Activated T-helper 1 cell treated with anti-CD3 and anti-CD28 coated beads, Interleukin-2, amount 50 U/mL, for 16 hours (primary cell): ENCODE results near the gene PNN.
"Not testable (repeated sequence)": the region's sequence is repeated elsewhere in the genome, so short reads cannot be mapped to it uniquely, and the experiment has no call there.

Experiments
- DNase-seq, 2 donors: peaks; one replicate each; pipeline ENCODE4 v3.0.0-alpha.2; 2020; ENCODE audit warnings: low read depth in 1 of 2, low spot score in 1 of 2

Gene PNN

DNA sequence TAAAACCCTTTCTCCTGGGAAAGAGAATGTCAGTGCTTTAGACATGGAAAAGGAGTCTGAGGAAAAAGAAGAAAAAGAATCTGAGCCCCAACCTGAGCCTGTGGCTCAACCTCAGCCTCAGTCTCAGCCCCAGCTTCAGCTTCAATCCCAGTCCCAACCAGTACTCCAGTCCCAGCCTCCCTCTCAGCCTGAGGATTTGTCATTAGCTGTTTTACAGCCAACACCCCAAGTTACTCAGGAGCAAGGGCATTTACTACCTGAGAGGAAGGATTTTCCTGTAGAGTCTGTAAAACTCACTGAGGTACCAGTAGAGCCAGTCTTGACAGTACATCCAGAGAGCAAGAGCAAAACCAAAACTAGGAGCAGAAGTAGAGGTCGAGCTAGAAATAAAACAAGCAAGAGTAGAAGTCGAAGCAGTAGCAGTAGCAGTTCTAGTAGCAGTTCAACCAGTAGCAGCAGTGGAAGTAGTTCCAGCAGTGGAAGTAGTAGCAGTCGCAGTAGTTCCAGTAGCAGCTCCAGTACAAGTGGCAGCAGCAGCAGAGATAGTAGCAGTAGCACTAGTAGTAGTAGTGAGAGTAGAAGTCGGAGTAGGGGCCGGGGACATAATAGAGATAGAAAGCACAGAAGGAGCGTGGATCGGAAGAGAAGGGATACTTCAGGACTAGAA lies 6.1 kb downstream of the PNN start:
- DNase-seq = no peak

DNA sequence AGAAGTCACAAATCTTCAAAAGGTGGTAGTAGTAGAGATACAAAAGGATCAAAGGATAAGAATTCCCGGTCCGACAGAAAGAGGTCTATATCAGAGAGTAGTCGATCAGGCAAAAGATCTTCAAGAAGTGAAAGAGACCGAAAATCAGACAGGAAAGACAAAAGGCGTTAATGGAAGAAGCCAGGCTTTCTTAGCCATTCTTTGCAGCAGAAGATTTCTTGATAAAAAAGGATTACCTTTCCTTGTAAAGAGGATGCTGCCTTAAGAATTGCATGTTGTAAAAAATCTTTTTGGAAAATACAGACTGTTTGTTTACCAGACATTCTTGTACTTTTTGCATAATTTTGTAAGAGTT lies 6.6 kb downstream of the PNN start:
- no peak for DNase-seq

DNA sequence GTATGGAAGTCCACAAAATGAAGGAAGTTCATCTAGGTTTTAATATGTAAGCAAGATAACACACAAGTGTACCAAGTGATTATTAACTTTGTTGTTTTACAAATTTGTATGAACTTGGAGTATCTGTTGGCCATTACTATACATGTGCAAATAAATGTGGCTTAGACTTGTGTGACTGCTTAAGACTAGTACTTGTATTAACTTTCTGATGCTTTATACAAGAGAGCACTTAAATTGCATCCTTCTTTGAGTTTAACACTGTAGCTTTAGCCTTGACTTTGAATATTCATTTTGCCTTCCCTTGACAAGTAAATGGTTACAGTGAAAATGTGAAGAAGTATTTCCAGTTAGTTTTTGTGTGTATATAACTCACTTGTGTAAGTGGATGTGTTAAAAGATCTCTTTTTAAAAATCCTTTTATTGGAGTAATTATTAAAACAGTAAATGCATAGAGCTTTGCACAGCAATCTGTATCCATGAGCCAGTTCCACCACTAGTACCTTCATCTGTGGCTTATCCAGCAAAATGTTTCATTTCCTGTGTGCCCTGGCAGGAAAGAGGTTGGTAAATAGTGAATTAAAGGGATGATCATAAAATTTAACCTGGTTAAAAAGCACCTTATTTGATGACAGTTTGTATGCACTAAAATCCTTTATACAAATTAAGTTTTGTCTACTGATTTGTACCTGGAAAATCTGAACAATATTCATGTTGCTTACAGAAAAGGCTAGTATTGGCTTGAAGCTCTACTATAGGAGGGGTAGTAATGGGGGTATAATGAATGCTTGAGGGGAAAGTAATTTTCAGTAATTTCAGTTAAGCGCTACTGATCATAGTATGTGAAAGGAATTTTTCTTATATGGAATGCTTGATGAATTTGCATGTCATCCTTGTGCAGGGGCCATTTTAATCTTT lies 8.0 kb downstream of the PNN start:
- DNase-seq = no peak

DNA sequence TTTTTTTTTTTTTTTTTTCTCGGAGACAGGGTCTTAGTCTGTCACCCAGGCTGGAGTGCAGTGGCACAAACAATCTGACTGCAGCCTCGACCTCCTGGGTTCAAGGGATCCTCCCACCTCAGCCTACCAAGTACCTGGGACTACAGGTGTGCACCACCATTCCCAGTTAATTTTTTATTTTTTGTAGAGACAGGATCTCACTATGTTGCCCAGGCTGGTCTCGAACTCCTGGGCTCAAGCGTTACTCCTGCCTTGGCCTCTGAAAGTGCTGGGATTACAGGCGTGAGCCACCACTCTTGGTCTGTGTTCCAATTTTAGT lies 8.6 kb downstream of the PNN start:
- DNase-seq = not testable (repeated sequence)

DNA sequence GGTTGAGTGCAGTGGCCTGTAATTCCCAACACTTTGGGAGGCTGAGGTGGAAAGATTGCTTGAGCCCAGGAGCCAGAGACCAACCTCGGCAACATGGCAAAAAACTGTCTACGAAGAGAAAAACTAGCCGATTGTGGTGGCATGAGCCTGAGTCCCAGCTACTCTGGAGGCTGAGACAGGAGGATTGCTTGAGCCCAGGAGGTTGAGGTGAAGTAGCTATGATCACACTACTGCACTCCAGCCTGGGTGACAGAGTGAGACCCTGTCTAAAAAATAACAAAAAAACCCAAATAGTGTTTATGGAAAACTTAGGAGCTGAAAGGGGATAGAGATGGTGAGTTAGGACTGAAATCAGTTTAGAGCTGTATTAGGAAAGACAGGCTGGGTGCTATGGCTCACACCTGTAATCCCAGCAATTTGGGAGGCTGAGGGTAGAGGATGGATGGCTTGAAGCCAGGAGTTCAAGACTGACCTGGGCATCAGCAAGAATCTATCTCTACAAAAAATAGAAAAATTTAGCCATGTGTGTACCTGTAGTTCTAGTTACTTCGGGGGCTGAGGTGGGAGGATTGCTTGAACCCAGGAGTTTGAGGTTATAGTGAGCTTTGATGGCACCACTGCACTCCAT lies 9.7 kb downstream of the PNN start:
- no peak for DNase-seq

DNA sequence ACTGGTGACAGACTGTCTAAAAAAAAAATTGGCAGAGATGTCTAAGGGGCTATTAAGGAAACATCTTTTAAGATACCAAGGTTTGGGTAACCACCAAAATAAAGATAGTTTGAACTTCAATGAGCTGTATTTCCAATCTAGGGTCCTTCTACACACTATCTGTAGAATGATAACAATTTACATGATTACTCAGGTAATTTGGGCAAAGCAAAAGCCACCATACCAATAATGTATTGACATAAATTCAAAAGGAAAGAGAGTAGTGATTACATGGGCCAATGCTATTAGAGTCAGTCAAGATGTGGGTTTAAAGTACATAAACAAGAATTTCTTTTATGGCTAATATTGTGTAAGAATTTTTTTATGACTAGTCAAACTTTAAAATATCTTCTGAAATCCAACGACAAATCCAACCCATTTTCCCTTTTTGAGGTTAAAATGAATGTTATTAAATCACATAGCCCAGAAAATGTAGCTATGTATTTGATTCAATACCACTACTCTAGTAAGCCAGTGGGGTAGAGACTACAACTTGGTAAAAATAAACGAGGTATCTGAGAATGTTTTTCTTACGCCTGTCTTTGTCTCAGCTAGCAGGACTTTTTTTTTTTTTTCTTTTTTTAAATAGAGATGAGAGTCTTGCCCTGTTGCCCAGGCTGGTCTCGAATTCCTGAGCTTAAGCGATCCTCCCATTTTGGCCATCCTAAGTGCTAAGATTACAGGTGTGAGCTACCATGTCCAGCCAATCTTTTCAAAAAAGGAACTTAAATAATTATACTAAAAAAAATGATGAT lies 10.4 kb downstream of the PNN start:
- DNase-seq = no peak

DNA sequence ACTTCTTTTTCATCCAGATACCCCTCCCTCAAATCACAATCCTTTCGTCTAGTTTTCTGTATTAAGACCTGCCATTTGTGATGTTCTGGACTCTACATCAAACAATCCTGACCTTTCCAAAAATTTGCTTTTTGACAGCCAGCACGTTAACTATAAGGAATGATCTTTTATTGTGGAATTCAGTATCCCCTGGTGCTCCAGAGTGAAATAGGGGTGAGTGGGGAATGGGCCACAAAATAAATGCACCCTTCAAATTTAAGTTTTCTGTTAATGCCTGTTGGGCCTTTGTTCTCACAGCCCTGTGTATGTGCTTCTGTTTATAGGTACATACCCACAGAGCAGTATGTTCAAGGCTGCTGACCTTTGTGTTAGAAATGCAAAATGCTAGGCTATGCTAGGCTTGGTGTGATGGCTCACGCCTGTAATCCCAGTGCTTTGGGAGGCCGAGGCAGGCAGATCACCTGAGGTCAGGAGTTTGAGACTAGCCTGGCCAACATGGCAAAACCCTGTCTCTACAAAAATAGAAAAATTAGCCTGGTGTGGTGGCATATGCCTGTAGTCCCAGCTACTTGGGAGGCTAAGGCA lies 12.0 kb downstream of the PNN start:
- DNase-seq = no peak

DNA sequence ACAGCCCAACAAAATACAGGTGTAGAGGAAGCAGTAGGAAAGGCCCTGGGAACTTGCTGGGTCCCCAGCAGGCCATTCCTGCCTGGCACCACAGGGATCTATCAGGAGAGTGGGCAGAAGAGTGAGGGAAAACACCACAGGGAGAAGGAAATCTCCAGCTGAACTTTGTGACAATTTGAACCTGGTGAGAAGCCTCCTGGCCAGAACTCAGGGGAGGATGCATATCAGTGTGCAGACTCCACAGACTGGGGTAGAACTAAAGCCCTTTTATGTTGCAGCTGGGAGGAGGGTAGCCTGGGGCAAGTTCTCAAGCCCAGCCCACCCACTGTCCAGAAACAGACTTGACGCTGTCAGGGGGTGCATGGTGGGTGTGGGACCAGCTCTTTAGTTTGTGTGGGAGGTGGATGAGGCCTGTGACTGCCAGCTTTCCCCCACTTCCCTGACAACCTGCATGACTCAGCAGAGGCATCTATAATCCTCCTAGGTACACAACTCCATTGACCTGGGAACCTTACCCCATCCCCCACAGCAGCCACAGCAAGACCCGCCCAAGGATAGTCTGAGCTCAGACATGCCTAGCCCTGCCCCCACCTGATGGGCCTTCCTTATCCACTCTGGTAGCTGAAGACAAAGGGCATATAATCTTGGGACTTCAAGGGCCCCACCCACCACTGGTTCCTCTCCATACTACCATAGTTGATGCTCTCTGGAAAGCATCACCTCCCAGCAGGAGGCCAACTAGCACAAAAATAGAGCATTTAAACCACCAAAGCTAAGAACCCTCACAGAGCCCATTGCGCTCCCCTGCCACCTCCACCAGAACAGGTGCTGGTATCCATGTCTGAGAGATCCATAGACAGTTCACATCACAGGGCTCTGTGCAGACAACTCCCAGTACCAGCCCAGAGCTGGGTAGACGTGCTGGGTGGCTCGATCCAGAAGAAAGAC lies 28.9 kb downstream of the PNN start:
- DNase-seq = no peak

DNA sequence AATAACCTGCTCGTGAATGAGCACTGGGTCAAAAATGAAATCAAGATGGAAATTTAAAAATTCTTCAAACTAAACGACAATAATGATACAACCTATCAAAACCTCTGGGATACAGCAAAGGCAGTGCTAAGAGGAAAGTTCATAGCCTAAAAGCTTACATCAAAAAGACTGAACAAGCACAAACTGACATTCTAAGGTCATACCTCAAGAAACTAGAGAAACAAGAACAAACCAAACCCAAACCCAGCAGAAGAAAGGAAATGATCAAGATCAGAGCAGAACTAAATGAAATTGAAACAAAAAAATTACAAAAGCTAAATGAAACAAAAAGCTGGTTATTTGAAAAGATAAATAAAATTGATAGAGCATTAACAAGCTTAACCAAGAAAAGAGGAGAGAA lies 32.4 kb downstream of the PNN start:
- DNase-seq = not testable (repeated sequence)

DNA sequence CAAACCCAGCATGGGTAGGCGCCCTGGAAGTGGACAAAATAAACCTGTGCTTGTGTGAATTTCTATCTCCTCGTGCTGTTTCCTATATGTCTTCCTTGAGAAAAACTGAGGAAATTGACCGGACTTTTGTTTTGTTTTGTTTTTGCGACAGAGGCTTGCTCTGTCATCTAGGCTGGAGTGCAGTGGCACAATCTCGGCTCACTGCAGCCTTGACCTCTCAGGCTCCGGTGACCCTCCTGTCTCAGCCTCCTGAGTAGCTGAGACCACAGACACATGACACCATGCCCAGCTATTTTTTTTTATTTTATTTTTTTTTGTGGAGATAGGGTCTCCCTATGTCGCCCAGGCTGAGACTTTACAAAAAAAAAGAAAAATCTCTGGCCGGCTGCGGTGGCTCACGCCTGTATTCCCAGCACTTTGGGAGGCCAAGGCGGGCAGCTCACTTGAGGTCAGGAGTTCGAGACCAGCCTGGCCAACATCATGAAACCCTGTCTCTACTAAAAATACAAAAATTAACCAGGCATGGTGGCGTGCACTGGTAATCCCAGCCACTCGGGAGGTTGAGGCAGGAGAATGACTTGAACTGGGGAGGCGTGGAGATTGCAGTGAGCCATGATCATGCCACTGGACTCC lies 36.2 kb downstream of the PNN start:
- no peak for DNase-seq

DNA sequence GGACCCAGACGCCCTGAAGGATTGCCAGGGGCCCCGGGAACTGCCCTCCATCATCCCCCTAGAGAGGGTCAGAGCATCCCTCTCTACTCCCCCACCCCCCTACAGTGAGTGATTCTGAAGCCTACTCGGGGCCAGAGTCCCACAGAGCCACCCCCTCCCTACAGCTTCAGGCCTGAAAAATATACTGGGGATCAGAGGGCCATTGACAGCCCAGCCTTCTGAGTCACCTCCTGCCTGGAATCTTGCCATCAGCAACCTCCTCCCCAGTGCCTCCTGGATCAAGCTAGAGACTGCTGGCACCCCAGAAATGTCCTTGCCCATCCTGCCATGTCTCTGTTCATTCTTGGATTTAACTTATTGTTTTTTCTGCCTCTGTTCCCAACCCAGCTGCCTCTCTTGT lies 37.0 kb downstream of the PNN start:
- no peak for DNase-seq

DNA sequence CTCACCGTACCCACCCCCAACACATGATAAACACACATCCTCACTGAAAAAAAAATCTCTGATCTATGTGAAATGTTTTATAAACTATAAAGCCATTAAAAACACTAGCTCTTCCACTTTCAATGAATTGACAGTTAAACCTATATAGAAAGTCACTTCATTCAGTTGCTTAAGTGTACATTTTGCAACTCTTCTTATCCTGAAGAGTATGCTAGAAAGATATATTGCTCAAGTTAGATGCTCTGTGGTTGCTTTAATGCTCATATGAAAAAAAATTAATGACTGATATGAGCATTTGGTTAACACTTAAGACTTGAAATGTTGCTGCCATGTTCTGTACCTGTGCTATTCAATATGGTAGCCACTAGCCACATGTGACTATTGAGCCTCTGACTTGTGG lies 37.6 kb downstream of the PNN start:
- no peak for DNase-seq

DNA sequence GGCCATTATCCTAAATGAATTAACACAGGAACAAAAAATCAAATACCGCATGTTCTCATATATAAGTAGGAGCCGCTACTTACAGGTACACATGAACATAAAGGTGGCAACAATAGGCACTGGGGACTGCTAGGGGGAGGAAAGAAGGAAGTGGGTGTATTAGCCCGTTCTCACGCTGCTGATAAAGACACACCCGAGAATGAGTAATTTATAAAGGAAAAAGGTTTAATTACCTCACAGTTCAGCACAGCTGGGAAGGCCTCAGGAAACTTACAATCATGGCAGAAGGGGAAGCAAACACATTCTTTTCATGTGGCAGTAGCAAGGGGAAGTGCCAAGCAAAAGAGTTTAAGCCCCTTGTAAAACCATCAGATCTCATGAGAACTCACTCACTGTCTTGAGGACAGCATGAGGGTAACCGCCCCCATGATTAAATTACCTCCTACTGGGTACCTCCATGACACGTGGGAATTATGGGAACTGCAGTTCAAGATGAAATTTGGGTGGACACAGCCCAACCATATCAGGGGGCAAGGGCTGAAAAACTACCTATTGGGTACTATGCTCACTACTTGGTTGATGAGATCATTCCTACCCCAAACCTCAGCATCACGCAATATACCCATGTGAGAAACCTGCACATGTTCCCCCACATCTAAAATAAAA lies 42.3 kb downstream of the PNN start:
- DNase-seq = no peak

DNA sequence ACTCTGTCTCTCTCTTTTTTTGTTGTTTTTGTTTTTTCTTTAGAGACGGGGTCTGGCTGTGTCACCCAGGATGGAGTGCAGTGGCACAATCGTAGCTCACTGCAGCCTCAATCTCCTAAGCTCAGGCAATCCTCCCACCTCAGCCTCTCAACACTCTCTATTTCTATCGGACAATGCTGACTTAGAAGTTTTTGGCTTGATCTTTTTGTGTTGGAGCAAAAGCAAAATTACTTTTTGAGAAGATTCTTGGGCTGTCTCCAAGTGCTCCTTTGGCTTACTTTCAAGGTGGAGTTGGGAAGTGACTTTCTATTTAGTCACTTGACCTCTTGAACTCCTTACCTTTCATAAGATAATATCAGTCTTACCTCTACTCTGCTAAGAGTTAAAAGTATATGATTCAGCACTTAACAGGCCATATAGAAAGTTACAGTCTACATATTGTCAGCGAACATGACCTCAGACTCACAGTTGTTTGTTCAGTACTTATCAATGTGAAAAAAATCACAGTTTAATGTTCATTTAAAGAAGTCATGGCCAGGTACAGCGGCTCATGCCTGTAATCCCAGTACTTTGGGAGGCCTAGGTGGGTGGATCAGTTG lies 43.2 kb downstream of the PNN start:
- no peak for DNase-seq

DNA sequence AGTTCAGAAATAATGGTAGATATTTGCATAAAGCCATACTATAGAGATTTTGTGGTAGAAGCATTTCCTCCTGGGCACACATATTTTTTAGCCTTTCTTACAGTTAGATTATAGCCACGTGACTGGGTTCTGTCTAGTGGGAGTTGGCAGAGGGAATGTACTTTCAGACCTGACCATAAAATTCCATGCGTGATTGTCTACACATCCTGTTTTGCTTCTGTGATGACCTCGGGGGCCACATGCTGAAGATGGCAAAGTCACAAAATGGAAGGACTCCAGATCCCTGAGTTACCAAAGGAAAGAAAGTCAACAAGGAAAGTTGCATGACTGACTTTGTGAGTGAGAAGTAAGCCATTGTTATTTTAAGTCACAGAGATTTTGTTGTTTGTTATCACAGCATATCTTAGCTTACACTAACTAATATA lies 44.0 kb downstream of the PNN start:
- no peak for DNase-seq

DNA sequence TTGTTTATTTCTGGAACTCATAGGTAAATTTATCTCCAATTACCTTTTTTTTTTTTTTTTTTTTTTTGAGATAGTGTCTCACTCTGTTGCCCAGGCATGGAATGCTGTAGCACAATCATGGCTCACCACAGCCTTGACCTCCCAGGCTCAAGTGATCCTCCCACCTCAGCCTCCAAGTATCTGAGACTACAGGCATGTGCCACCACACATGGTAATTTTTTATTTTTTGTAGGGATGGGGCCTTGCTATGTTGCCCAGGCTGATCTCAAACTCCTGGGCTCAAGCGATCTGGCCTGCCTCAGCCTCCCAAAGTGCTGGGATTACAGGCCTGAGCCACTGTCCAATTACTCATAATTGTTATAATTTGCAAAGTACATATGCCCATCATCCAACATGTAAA lies 45.4 kb downstream of the PNN start:
- DNase-seq = not testable (repeated sequence)

DNA sequence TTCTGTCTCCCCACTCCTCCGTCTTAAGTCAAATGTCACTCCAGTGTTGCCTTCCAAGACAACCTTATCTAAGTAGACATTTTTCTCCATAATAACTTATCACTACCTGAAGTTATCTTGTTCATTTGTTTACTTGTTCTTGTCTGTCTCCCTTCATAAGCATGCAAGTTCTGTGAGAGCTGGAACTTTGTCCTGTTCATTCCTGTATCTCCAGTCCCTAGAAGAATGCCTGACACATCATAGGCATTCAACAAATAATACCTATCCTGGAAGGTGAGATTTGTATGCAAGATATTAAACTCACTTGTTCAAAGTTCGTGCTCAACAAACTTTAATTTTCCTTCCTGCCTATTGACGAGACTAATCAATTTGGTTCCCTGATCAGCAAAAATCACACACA lies 53.0 kb downstream of the PNN start:
- no peak for DNase-seq

DNA sequence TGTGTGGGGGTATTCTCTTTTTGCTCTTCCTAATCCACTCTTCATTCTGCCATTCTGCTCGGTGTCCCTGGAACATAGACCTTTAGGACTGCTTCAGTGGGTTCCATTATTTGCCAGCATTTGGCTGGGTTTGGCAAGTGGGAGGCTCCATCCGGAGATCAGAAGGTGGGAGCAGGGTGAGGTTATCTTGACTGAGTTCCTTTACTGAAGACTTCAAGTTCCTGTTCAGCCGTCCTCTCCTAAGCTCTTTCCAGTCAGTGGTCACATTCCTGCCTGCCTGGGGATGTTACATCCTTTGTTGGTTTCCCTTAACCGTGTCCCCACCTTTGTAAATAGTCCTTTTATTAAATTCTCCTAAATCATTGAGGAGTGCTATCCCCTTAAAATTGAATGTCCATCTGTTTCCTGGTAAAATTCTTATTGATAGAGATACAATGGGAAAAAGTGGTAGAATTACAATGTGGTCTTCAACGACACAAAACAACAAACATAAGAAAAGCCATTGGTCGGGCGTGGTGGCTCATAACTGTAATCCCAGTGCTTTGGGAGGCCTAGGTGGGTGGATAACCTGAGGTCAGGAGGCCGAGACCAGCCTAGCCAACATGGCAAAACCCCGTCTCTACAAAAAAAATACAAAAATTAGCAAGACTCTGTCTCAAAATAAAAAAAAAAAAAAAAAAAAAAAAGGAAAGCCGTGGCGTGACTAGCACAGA lies 53.6 kb downstream of the PNN start:
- no peak for DNase-seq
